HUES6 (cell line): ENCODE measurements around the gene SIPA1L3.
"Not testable (repeated sequence)": the region's sequence is repeated elsewhere in the genome, so short reads cannot be mapped to it uniquely, and the experiment has no call there.

Experiments used
- H3K27ac ChIP-seq: 2 replicates; pipeline ENCODE4 v1.7.0; 2013; ENCODE audit warnings: low read depth, mild to moderate bottlenecking, low read length, inconsistent platforms
- H3K27me3 ChIP-seq: 2 replicates; pipeline ENCODE4 v1.6.1; 2013; ENCODE audit warnings: low read length; ENCODE audit not compliant: control insufficient read depth, insufficient read depth
- H3K36me3 ChIP-seq: 2 replicates; pipeline ENCODE4 v1.6.1; 2013; ENCODE audit warnings: low read length; ENCODE audit not compliant: control insufficient read depth, insufficient read depth
- H3K4me1 ChIP-seq: 2 replicates; pipeline ENCODE4 v1.6.1; 2013; ENCODE audit warnings: low read length; ENCODE audit not compliant: control insufficient read depth, insufficient read depth
- H3K4me3 ChIP-seq: 2 replicates; pipeline ENCODE4 v1.5.1; 2013; ENCODE audit warnings: low read depth, low read length
- H3K9ac ChIP-seq: one replicate; pipeline ENCODE4 v1.6.1; 2013; ENCODE audit warnings: mild to moderate bottlenecking, low read length
- H3K9me3 ChIP-seq: 2 replicates; pipeline ENCODE4 v1.6.1; 2013; ENCODE audit warnings: low read depth, low read length; ENCODE audit not compliant: control insufficient read depth, insufficient read depth

The SIPA1L3 gene

GRCh38 chr19:38023671-38024541, 116.9 kb downstream of the SIPA1L3 start:
- Histone ChIP-seq H3K4me1 (peaks cover 10% of the 10 kb centered on the region; the same call in 1 of the 2 replicates), H3K9ac (no peak overlapping the region), H3K36me3 (no peaks in the 10 kb centered on the region), H3K9me3 (no peaks in the 10 kb centered on the region), H3K27me3 (no peaks in the 10 kb centered on the region), H3K4me3 (no peak overlapping the region), H3K27ac (no peak overlapping the region)

- 0 out of 2 replicates have a peak, but pooled peaks cover 7% of the 10 kb centered on the region for H3K4me1 ChIP-seq
- no peak overlapping the region for H3K27ac ChIP-seq
- no peaks in the 10 kb centered on the region for H3K36me3 ChIP-seq
- H3K4me3 ChIP-seq = no peak overlapping the region
- H3K9me3 ChIP-seq = no peaks in the 10 kb centered on the region
- H3K27me3 ChIP-seq = no peaks in the 10 kb centered on the region
- H3K9ac ChIP-seq = no peak overlapping the region
These were observed 118.2 kb downstream of the SIPA1L3 start for GRCh38 chr19:38024992-38025908.

GRCh38 chr19:38025909-38026307, 118.9 kb downstream of the SIPA1L3 start:
- H3K9me3 ChIP-seq = no peaks in the 10 kb centered on the region
- H3K4me1 ChIP-seq = 0 out of 2 replicates have a peak, but pooled peaks cover 7% of the 10 kb centered on the region
- peaks cover 3% of the 10 kb centered on the region; the same call in 1 of the 2 replicates for H3K36me3 ChIP-seq
- H3K27me3 ChIP-seq = no peaks in the 10 kb centered on the region
- no peak overlapping the region for H3K4me3 ChIP-seq
- H3K9ac ChIP-seq = no peak overlapping the region
- no peak overlapping the region for H3K27ac ChIP-seq

GRCh38 chr19:38028913-38029510, 122.0 kb downstream of the SIPA1L3 start:
- Histone ChIP-seq H3K9ac (no peak overlapping the region), H3K4me1 (peaks cover 18% of the 10 kb centered on the region), H3K27me3 (no peaks in the 10 kb centered on the region), H3K4me3 (no peak overlapping the region), H3K27ac (no peak overlapping the region), H3K9me3 (no peaks in the 10 kb centered on the region), H3K36me3 (peaks cover 3% of the 10 kb centered on the region; the same call in 1 of the 2 replicates)

- not testable (repeated sequence) for H3K9ac ChIP-seq, H3K4me3 ChIP-seq, H3K36me3 ChIP-seq, H3K9me3 ChIP-seq, H3K27ac ChIP-seq, H3K27me3 ChIP-seq
- peaks cover 16% of the 10 kb centered on the region for H3K4me1 ChIP-seq
These were observed 123.0 kb downstream of the SIPA1L3 start for GRCh38 chr19:38030001-38030400.

- no peak overlapping the region for H3K9ac ChIP-seq
- H3K4me3 ChIP-seq = no peak overlapping the region
- H3K36me3 ChIP-seq = peaks cover 3% of the 10 kb centered on the region; the same call in 1 of the 2 replicates
- H3K27ac ChIP-seq = no peak overlapping the region
- no peaks in the 10 kb centered on the region for H3K27me3 ChIP-seq
- no peaks in the 10 kb centered on the region for H3K9me3 ChIP-seq
- peaks cover 15% of the 10 kb centered on the region for H3K4me1 ChIP-seq
These were observed 123.8 kb downstream of the SIPA1L3 start for GRCh38 chr19:38030686-38031422.

GRCh38 chr19:38031423-38031770, 124.4 kb downstream of the SIPA1L3 start:
- Histone ChIP-seq H3K4me3 (no peak overlapping the region), H3K36me3 (peaks cover 3% of the 10 kb centered on the region; the same call in 1 of the 2 replicates), H3K9ac (no peak overlapping the region), H3K27me3 (no peaks in the 10 kb centered on the region), H3K9me3 (no peaks in the 10 kb centered on the region), H3K4me1 (peaks cover 21% of the 10 kb centered on the region), H3K27ac (no peak overlapping the region)

- H3K27ac ChIP-seq = no peak overlapping the region
- H3K9ac ChIP-seq = no peak overlapping the region
- H3K36me3 ChIP-seq = peaks cover 3% of the 10 kb centered on the region; the same call in 1 of the 2 replicates
- no peaks in the 10 kb centered on the region for H3K9me3 ChIP-seq
- no peaks in the 10 kb centered on the region for H3K27me3 ChIP-seq
- peaks cover 28% of the 10 kb centered on the region for H3K4me1 ChIP-seq
- no peak overlapping the region for H3K4me3 ChIP-seq
These were observed 125.1 kb downstream of the SIPA1L3 start for GRCh38 chr19:38032151-38032550.

GRCh38 chr19:38032951-38033350, 125.9 kb downstream of the SIPA1L3 start:
- H3K9me3 ChIP-seq = no peaks in the 10 kb centered on the region
- no peaks in the 10 kb centered on the region for H3K27me3 ChIP-seq
- peaks cover 3% of the 10 kb centered on the region; the same call in 1 of the 2 replicates for H3K36me3 ChIP-seq
- no peak overlapping the region for H3K9ac ChIP-seq
- no peak overlapping the region for H3K27ac ChIP-seq
- H3K4me1 ChIP-seq = peaks cover 34% of the 10 kb centered on the region
- H3K4me3 ChIP-seq = no peak overlapping the region
